HG02840 (cell line): Measurements from ENCODE around the gene AUP1.

ENCODE experiments used
- ATAC-seq: cut with Tn5 transposase; IDR thresholded peaks from one replicate; pipeline ENCODE4 v1.9.1; 2021; ENCODE audit warnings: mild to moderate bottlenecking, moderate library complexity, moderate number of reproducible peaks; ENCODE audit not compliant: unreplicated experiment, low FRiP score

AUP1 gene

GRCh38 chr2:74515271-74515980 is 14.1 kb downstream of the AUP1 start:
- no peak for ATAC-seq

- ATAC-seq = no peak
These were observed 14.9 kb downstream of the AUP1 start, which contains the start of gene TLX2 for GRCh38 chr2:74514368-74515270. Gene TLX2 (plus strand): TSS chr2:74514450. CDS start chr2:74514807, 357 bp downstream.

- no peak for ATAC-seq
These were observed 15.7 kb downstream of the AUP1 start for GRCh38 chr2:74513605-74514367.

GRCh38 chr2:74512744-74513604 is 16.5 kb downstream of the AUP1 start:
- ATAC-seq = no peak

GRCh38 chr2:74511104-74511989 is 18.2 kb downstream of the AUP1 start:
- no peak for ATAC-seq

- no peak for ATAC-seq
These were observed 19.2 kb downstream of the AUP1 start for GRCh38 chr2:74510272-74510671.

GRCh38 chr2:74507926-74508520 is 21.5 kb downstream of the AUP1 start:
- ATAC-seq = peak; percentile 11

GRCh38 chr2:74507145-74507925 is 22.2 kb downstream of the AUP1 start, which contains the start of gene PCGF1:
Gene PCGF1 (minus strand): TSS chr2:74507695. CDS start chr2:74507668, 27 bp downstream.
- ATAC-seq = peak; percentile 92

- no peak for ATAC-seq
These were observed 23.9 kb downstream of the AUP1 start for GRCh38 chr2:74505448-74506246.

- no peak for ATAC-seq
These were observed 24.9 kb downstream of the AUP1 start for GRCh38 chr2:74504591-74504990.

GRCh38 chr2:74503506-74504475 is 25.7 kb downstream of the AUP1 start:
- no peak for ATAC-seq

- ATAC-seq = no peak
These were observed 26.6 kb downstream of the AUP1 start for GRCh38 chr2:74502720-74503505.

GRCh38 chr2:74502147-74502719 is 27.3 kb downstream of the AUP1 start:
- ATAC-seq = no peak

GRCh38 chr2:74501335-74502071 is 28.0 kb downstream of the AUP1 start:
- ATAC-seq = no peak
